Loucy (cell line): ENCODE measurements around the gene FNDC1.

Source experiments
- H2AFZ ChIP-seq: fragments of 200-600 bp; sonication (generic); 2 replicates; pipeline ENCODE4 v1.6.0; 2016; ENCODE audit warnings: antibody characterized with exemption, mild to moderate bottlenecking, low read length, moderate library complexity
- H3F3A ChIP-seq: fragments of 200-600 bp; 2 replicates; pipeline ENCODE4 v1.6.0; 2016; ENCODE audit warnings: antibody characterized with exemption, low read depth, mild to moderate bottlenecking
- H3K27me3 ChIP-seq: fragments of 200-600 bp; sonication (generic); 2 replicates; pipeline ENCODE4 v1.6.1; 2014; ENCODE audit warnings: low read length, mild to moderate bottlenecking; ENCODE audit not compliant: insufficient read depth, poor library complexity, severe bottlenecking
- H3K36me3 ChIP-seq: fragments of 200-600 bp; sonication (generic); 2 replicates; pipeline ENCODE4 v1.6.1; 2016; ENCODE audit warnings: low read length; ENCODE audit not compliant: insufficient read depth
- H3K4me1 ChIP-seq: fragments of 200-600 bp; sonication (generic); 2 replicates; pipeline ENCODE4 v1.5.1; 2014; ENCODE audit warnings: low read length, mild to moderate bottlenecking; ENCODE audit not compliant: insufficient read depth, poor library complexity, severe bottlenecking
- H3K4me2 ChIP-seq: fragments of 200-600 bp; sonication (generic); 2 replicates; pipeline ENCODE4 v1.6.0; 2014; ENCODE audit warnings: antibody characterized with exemption, low read length, low read depth, mild to moderate bottlenecking; ENCODE audit not compliant: poor library complexity, severe bottlenecking
- H3K4me3 ChIP-seq: fragments of 200-600 bp; sonication (generic); 2 replicates; pipeline ENCODE4 v1.5.1; 2014; ENCODE audit warnings: low read length, mild to moderate bottlenecking, mixed read lengths; ENCODE audit not compliant: poor library complexity, severe bottlenecking
- H3K79me2 ChIP-seq: fragments of 200-600 bp; sonication (generic); 2 replicates; pipeline ENCODE4 v1.6.1; 2014; ENCODE audit warnings: low read length; ENCODE audit not compliant: insufficient read depth
- H3K9ac ChIP-seq: fragments of 200-600 bp; sonication (generic); 2 replicates; pipeline ENCODE4 v1.6.0; 2014; ENCODE audit warnings: mild to moderate bottlenecking, low read depth, low read length, moderate library complexity; ENCODE audit not compliant: poor library complexity, severe bottlenecking
- H3K9me2 ChIP-seq: fragments of 200-600 bp; sonication (generic); replicated peaks from 2 replicates; pipeline ENCODE4 v1.6.1; 2016; ENCODE audit warnings: low read depth, low read length, mixed read lengths
- H3K9me3 ChIP-seq: fragments of 200-600 bp; sonication (generic); 2 replicates; pipeline ENCODE4 v1.6.1; 2014; ENCODE audit warnings: mild to moderate bottlenecking, antibody characterized with exemption, low read length, low read depth; ENCODE audit not compliant: insufficient read depth
- H4K20me1 ChIP-seq: fragments of 200-600 bp; sonication (generic); 2 replicates; pipeline ENCODE4 v1.6.0; 2014; ENCODE audit warnings: antibody characterized with exemption, low read length, mild to moderate bottlenecking; ENCODE audit not compliant: insufficient read depth, poor library complexity, severe bottlenecking
- EZH2phosphoT487 ChIP-seq: fragments of 200-600 bp; IDR thresholded peaks from 2 replicates; pipeline ENCODE4 v1.6.1; 2018; ENCODE audit warnings: antibody characterized with exemption, mild to moderate bottlenecking, moderate library complexity, borderline replicate concordance
- TF ChIP-seq, protein P1 (sequence below): fragments of 200-600 bp; sonication (generic); conservative IDR thresholded peaks from 2 replicates; pipeline ENCODE4 v1.5.1; 2014; ENCODE audit warnings: mild to moderate bottlenecking, antibody characterized with exemption, low read length

The FNDC1 gene

DNA sequence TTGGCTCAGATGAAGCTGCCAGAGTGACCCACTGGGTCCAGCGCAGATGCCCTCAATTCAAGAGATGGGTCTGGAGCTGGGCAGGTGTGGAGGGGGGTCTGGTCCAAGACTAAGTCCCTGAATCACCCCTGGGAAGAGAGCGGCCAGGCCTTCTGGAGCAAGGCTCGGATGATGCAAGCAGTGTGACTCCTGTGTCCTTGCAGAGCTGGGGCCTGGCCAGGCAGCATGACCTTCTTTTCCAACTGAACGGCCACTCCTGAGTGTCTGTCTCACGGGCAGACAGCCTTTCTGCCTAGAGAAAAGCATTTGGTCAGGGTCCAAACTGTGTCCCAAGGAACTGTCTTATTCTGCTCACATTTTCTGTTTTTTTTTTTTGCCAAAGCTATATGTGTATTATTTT is 42.6 kb upstream of the FNDC1 start:
- Histone ChIP-seq H3K9ac (no peak overlapping the region), H4K20me1 (no peaks in the 10 kb centered on the region), H3K79me2 (no peaks in the 10 kb centered on the region), H3K4me2 (no peak overlapping the region), H3K36me3 (no peaks in the 10 kb centered on the region), H3K27me3 (no peaks in the 10 kb centered on the region), H3K9me3 (no peaks in the 10 kb centered on the region), H3K4me1 (no peaks in the 10 kb centered on the region), H3K9me2 (no peaks in the 10 kb centered on the region), H3F3A (no peaks in the 10 kb centered on the region), H2AFZ (no peak overlapping the region), H3K4me3 (no peak overlapping the region)
- TF ChIP-seq, protein P1, sequence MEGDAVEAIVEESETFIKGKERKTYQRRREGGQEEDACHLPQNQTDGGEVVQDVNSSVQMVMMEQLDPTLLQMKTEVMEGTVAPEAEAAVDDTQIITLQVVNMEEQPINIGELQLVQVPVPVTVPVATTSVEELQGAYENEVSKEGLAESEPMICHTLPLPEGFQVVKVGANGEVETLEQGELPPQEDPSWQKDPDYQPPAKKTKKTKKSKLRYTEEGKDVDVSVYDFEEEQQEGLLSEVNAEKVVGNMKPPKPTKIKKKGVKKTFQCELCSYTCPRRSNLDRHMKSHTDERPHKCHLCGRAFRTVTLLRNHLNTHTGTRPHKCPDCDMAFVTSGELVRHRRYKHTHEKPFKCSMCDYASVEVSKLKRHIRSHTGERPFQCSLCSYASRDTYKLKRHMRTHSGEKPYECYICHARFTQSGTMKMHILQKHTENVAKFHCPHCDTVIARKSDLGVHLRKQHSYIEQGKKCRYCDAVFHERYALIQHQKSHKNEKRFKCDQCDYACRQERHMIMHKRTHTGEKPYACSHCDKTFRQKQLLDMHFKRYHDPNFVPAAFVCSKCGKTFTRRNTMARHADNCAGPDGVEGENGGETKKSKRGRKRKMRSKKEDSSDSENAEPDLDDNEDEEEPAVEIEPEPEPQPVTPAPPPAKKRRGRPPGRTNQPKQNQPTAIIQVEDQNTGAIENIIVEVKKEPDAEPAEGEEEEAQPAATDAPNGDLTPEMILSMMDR = no peak
- no peak for TF ChIP-seq EZH2phosphoT487

DNA sequence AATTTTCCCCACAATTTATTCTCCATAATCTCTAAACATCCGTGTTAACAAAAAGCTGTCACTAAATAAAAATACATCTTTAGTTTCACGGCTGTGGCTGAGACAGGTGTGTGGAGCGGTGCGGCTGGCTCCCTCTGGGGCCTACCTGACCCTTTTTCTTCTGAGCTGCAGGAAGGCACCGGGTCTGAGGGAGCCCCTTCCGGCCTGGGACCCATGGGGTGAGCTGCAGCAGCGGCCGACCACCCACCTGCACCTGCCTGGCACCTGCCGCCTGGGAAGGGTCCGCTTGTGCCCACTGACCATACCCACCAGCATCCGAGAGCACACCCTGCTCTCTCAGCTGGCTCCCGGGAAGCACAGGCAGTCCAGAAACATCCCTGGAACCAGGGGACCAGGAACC is 41.5 kb upstream of the FNDC1 start:
- Histone ChIP-seq H3K9ac (no peak overlapping the region), H3K9me2 (no peaks in the 10 kb centered on the region), H3K36me3 (no peaks in the 10 kb centered on the region), H3K79me2 (no peaks in the 10 kb centered on the region), H3K4me3 (no peak overlapping the region), H2AFZ (no peak overlapping the region), H3K4me1 (no peaks in the 10 kb centered on the region), H3K9me3 (no peaks in the 10 kb centered on the region), H4K20me1 (no peaks in the 10 kb centered on the region), H3F3A (no peaks in the 10 kb centered on the region), H3K4me2 (no peak overlapping the region), H3K27me3 (no peaks in the 10 kb centered on the region)
- TF ChIP-seq, protein P1 = no peak
- no peak for TF ChIP-seq EZH2phosphoT487

DNA sequence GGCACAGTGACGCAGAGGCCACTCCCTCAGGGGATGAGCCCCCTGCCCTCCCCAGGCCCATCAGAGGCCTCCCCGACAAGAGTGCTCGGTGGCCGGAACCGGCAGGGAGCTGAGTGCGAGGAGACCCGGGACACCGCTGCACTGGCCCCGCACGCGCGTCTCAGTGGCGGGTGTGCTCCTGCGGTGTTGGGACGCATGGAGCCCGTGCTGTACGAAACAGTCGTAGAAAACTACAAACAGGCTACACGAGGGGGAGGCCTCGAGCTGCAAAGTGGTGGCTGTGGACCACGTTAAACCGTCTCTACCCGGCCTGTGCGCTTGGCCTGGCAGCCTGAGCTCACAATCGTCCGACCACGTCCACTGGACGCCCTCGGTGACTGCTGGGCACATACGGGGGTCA is 40.2 kb upstream of the FNDC1 start:
- no peaks in the 10 kb centered on the region for H4K20me1 ChIP-seq
- TF ChIP-seq EZH2phosphoT487 = no peak
- TF ChIP-seq, protein P1 = no peak
- H3K36me3 ChIP-seq = no peaks in the 10 kb centered on the region
- no peaks in the 10 kb centered on the region for H3K27me3 ChIP-seq
- H3K9me2 ChIP-seq = no peaks in the 10 kb centered on the region
- H2AFZ ChIP-seq = no peak overlapping the region
- no peaks in the 10 kb centered on the region for H3K4me1 ChIP-seq
- H3K79me2 ChIP-seq = no peaks in the 10 kb centered on the region
- H3K4me2 ChIP-seq = no peak overlapping the region
- no peak overlapping the region for H3K9ac ChIP-seq
- H3F3A ChIP-seq = no peaks in the 10 kb centered on the region
- H3K4me3 ChIP-seq = no peak overlapping the region
- no peaks in the 10 kb centered on the region for H3K9me3 ChIP-seq
